Loucy (cell line): ENCODE results near the gene CD3G.

Experiments
- H2AFZ ChIP-seq: fragments of 200-600 bp; sonication (generic); 2 replicates; pipeline ENCODE4 v1.6.0; 2016; ENCODE audit warnings: antibody characterized with exemption, mild to moderate bottlenecking, low read length, moderate library complexity
- H3F3A ChIP-seq: fragments of 200-600 bp; 2 replicates; pipeline ENCODE4 v1.6.0; 2016; ENCODE audit warnings: antibody characterized with exemption, low read depth, mild to moderate bottlenecking
- H3K27me3 ChIP-seq: fragments of 200-600 bp; sonication (generic); 2 replicates; pipeline ENCODE4 v1.6.1; 2014; ENCODE audit warnings: low read length, mild to moderate bottlenecking; ENCODE audit not compliant: insufficient read depth, poor library complexity, severe bottlenecking
- H3K36me3 ChIP-seq: fragments of 200-600 bp; sonication (generic); 2 replicates; pipeline ENCODE4 v1.6.1; 2016; ENCODE audit warnings: low read length; ENCODE audit not compliant: insufficient read depth
- H3K4me1 ChIP-seq: fragments of 200-600 bp; sonication (generic); 2 replicates; pipeline ENCODE4 v1.5.1; 2014; ENCODE audit warnings: low read length, mild to moderate bottlenecking; ENCODE audit not compliant: insufficient read depth, poor library complexity, severe bottlenecking
- H3K4me2 ChIP-seq: fragments of 200-600 bp; sonication (generic); 2 replicates; pipeline ENCODE4 v1.6.0; 2014; ENCODE audit warnings: antibody characterized with exemption, low read length, low read depth, mild to moderate bottlenecking; ENCODE audit not compliant: poor library complexity, severe bottlenecking
- H3K4me3 ChIP-seq: fragments of 200-600 bp; sonication (generic); 2 replicates; pipeline ENCODE4 v1.5.1; 2014; ENCODE audit warnings: low read length, mild to moderate bottlenecking, mixed read lengths; ENCODE audit not compliant: poor library complexity, severe bottlenecking
- H3K79me2 ChIP-seq: fragments of 200-600 bp; sonication (generic); 2 replicates; pipeline ENCODE4 v1.6.1; 2014; ENCODE audit warnings: low read length; ENCODE audit not compliant: insufficient read depth
- H3K9ac ChIP-seq: fragments of 200-600 bp; sonication (generic); 2 replicates; pipeline ENCODE4 v1.6.0; 2014; ENCODE audit warnings: mild to moderate bottlenecking, low read depth, low read length, moderate library complexity; ENCODE audit not compliant: poor library complexity, severe bottlenecking
- H3K9me2 ChIP-seq: fragments of 200-600 bp; sonication (generic); replicated peaks from 2 replicates; pipeline ENCODE4 v1.6.1; 2016; ENCODE audit warnings: low read depth, low read length, mixed read lengths
- H3K9me3 ChIP-seq: fragments of 200-600 bp; sonication (generic); 2 replicates; pipeline ENCODE4 v1.6.1; 2014; ENCODE audit warnings: mild to moderate bottlenecking, antibody characterized with exemption, low read length, low read depth; ENCODE audit not compliant: insufficient read depth
- H4K20me1 ChIP-seq: fragments of 200-600 bp; sonication (generic); 2 replicates; pipeline ENCODE4 v1.6.0; 2014; ENCODE audit warnings: antibody characterized with exemption, low read length, mild to moderate bottlenecking; ENCODE audit not compliant: insufficient read depth, poor library complexity, severe bottlenecking
- CTCF ChIP-seq: fragments of 200-600 bp; sonication (generic); conservative IDR thresholded peaks from 2 replicates; pipeline ENCODE4 v1.5.1; 2014; ENCODE audit warnings: mild to moderate bottlenecking, antibody characterized with exemption, low read length
- EZH2phosphoT487 ChIP-seq: fragments of 200-600 bp; IDR thresholded peaks from 2 replicates; pipeline ENCODE4 v1.6.1; 2018; ENCODE audit warnings: antibody characterized with exemption, mild to moderate bottlenecking, moderate library complexity, borderline replicate concordance

The CD3G gene

GRCh38 chr11:118301600-118302195, 42.4 kb upstream of the CD3G start:
- Histone ChIP-seq H3K9me3 (no peaks in the 10 kb centered on the region), H3K9me2 (no peaks in the 10 kb centered on the region), H3F3A (no peaks in the 10 kb centered on the region), H3K4me2 (no peak overlapping the region), H3K36me3 (no peaks in the 10 kb centered on the region; the same call in 1 of the 2 replicates), H3K79me2 (peaks cover 47% of the 10 kb centered on the region), H3K4me1 (peaks cover 37% of the 10 kb centered on the region), H3K4me3 (no peak overlapping the region), H4K20me1 (peaks cover 2% of the 10 kb centered on the region), H2AFZ (no peak overlapping the region), H3K9ac (no peak overlapping the region), H3K27me3 (no peaks in the 10 kb centered on the region)
- TF ChIP-seq EZH2phosphoT487: no peak
- TF ChIP-seq CTCF: no peak

GRCh38 chr11:118304227-118304567, 39.9 kb upstream of the CD3G start:
- Histone ChIP-seq H3K9ac (peak overlapping the region; percentile 98), H4K20me1 (peaks cover 3% of the 10 kb centered on the region), H3K9me2 (no peaks in the 10 kb centered on the region), H2AFZ (peak overlapping the region; percentile 59), H3K79me2 (peaks cover 72% of the 10 kb centered on the region), H3K4me3 (peak overlapping the region; percentile 87), H3K4me1 (peaks cover 55% of the 10 kb centered on the region), H3K27me3 (no peaks in the 10 kb centered on the region), H3K36me3 (peaks cover 11% of the 10 kb centered on the region; the same call in 1 of the 2 replicates), H3K9me3 (no peaks in the 10 kb centered on the region), H3F3A (0 out of 2 replicates have a peak, but pooled peaks cover 4% of the 10 kb centered on the region), H3K4me2 (peak overlapping the region; percentile 89)
- TF ChIP-seq CTCF (0 out of 2 replicates have a peak, but pooled peaks have one; percentile 22), EZH2phosphoT487 (no peak)

GRCh38 chr11:118304568-118305248, 39.4 kb upstream of the CD3G start, which contains the start of gene CD3E:
CD3E (plus strand) TSS chr11:118304730; CDS start chr11:118304953, 223 bp downstream.
- Histone ChIP-seq H3K4me1 (peaks cover 55% of the 10 kb centered on the region), H3K9ac (peak within 1 kb of the TSS; percentile 98), H3K27me3 (no peaks in the 10 kb centered on the region), H2AFZ (peak within 1 kb of the TSS; percentile 59), H4K20me1 (peaks cover 3% of the 10 kb centered on the region), H3K9me3 (no peaks in the 10 kb centered on the region), H3K9me2 (no peaks in the 10 kb centered on the region), H3K36me3 (peaks cover 11% of the 10 kb centered on the region; the same call in 1 of the 2 replicates), H3K4me3 (peak within 1 kb of the TSS; percentile 87), H3K4me2 (peak within 1 kb of the TSS; percentile 89), H3K79me2 (peaks cover 77% of the 10 kb centered on the region), H3F3A (0 out of 2 replicates have a peak, but pooled peaks cover 4% of the 10 kb centered on the region)
- no peak for TF ChIP-seq EZH2phosphoT487
- no peak for TF ChIP-seq CTCF
